ENCODE results near the gene SLC31A2.
"Not testable (repeated sequence)": the region's sequence is repeated elsewhere in the genome, so short reads cannot be mapped to it uniquely, and the experiment has no call there.

Gene SLC31A2, protein sequence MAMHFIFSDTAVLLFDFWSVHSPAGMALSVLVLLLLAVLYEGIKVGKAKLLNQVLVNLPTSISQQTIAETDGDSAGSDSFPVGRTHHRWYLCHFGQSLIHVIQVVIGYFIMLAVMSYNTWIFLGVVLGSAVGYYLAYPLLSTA

DNA sequence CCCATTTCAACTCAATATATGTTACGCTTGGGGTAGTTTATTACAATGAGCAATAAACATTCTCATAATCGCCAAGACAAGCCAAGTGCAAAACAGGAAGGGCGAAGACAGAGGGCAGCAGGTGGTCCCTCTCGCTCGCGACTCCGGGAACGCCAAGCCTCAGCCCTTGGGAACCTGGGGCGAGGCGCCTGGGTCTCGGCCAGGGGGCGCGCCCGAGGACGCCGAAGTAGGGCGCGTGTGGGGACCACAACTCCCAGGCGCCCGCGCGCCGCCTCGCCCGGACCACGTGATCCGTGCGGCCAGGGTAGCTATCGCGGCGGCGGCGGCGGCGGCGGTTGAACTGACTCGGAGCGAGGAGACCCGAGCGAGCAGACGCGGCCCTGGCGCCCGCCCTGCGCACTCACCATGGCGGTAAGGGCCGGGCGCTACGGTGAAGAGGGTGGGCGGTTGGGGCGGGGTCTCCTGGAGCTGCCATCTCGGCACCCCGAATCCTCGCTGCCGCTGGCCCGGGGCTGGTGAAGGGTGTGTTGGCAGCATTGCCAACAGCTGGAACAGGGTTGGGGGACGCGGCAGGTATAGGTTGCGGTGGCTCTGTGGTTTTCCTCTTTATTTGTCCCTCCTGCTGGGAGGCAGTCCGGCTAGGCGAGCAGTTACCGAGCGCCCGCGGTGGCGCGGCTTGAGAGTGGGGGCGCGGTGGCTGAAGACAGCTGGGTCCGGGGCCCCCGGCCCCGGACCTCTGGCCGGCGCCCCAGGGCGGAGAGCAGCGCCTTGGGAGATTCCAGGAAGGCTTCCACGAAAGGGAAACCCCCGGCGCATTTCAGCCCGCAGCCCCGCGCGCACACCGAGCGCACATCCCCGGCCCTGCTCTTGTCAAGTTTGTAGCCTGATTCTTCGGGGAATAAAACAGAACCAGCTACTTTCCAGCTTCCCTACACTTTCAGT is at the start of gene SLC31A2:
SLC31A2 (plus strand) TSS at position 338 of the 942 bp plus-strand sequence; CDS start at position 406, 68 bp downstream.
- TF ChIP-seq, protein P1, sequence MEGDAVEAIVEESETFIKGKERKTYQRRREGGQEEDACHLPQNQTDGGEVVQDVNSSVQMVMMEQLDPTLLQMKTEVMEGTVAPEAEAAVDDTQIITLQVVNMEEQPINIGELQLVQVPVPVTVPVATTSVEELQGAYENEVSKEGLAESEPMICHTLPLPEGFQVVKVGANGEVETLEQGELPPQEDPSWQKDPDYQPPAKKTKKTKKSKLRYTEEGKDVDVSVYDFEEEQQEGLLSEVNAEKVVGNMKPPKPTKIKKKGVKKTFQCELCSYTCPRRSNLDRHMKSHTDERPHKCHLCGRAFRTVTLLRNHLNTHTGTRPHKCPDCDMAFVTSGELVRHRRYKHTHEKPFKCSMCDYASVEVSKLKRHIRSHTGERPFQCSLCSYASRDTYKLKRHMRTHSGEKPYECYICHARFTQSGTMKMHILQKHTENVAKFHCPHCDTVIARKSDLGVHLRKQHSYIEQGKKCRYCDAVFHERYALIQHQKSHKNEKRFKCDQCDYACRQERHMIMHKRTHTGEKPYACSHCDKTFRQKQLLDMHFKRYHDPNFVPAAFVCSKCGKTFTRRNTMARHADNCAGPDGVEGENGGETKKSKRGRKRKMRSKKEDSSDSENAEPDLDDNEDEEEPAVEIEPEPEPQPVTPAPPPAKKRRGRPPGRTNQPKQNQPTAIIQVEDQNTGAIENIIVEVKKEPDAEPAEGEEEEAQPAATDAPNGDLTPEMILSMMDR (IDR thresholded peaks at IDR 0.05; ENCODE audit: low read depth, low read length, missing control alignments), result peak; percentile 26
- H3K4me3 ChIP-seq (replicated peaks; ENCODE audit: low read depth, low read length), result peak within 1 kb of the TSS; percentile 70
- peak; percentile 19 for DNase-seq (ENCODE audit: extremely low read depth, low read depth)

DNA sequence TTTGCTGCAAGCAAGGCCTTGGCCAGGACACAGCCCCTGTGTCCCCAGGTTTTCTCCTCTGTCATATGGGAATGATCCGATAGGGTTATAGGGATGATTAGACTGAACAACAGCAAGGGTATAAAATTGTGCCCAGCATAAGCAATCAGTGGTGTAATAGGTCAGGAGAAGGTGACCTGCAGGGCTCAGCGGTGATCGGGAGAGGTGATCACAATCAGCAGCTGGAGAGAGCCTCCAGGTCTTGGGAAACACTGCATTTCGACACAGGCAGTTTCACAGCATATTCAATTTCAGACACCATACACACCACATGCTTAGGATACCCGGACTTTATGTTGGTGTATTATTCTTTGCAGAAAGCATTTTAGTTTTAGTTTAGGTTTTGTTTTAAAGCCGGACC is 45.5 kb upstream of the SLC31A2 start:
- DNase-seq (ENCODE audit: extremely low read depth, low read depth); H3K4me3 ChIP-seq (replicated peaks; ENCODE audit: low read depth, low read length): not testable (repeated sequence)

DNA sequence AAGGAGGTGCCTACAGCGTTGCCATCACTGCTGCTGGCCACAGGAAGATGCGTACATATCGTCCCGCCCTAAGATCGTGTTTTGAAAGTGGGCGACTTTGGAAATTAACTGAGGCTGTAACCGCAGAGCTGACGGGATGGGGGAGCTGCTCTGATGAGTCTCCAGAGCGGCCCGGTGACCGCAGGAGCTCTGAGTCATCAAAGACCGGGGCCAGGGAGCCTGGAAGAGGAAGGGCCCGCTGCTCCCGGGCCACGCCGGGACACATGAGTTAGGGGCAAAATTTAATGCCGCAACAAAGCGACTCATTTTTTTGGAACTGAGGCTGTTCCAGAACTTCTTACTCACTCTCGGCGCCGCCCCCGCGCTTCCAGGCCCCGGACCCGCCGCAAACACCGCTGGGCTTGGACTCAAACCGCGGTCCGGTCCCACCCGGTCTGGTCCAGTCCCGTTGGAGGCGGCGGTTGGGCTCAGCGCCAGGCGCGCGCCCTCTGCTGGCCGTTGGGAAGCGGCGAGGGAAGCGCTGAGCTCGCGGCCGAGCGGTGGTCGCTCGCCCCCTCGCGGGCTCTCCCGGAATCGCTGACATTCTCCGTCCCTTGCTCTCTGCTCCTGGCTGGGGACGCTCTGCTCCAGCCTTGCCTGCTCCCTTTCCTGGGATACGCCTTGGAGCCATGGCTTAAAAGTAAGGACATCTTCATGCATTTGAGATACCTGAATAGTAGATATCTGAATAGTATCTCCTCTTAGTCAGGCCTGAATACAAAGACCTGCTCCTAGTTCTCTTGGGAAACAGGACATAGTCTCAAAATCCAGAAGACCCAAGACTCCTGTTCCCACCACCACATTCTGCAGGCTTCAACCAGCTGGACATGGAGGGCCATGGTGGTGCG is 39.5 kb upstream of the SLC31A2 start:
- not testable (repeated sequence) for DNase-seq (ENCODE audit: extremely low read depth, low read depth); H3K4me3 ChIP-seq (replicated peaks; ENCODE audit: low read depth, low read length)

DNA sequence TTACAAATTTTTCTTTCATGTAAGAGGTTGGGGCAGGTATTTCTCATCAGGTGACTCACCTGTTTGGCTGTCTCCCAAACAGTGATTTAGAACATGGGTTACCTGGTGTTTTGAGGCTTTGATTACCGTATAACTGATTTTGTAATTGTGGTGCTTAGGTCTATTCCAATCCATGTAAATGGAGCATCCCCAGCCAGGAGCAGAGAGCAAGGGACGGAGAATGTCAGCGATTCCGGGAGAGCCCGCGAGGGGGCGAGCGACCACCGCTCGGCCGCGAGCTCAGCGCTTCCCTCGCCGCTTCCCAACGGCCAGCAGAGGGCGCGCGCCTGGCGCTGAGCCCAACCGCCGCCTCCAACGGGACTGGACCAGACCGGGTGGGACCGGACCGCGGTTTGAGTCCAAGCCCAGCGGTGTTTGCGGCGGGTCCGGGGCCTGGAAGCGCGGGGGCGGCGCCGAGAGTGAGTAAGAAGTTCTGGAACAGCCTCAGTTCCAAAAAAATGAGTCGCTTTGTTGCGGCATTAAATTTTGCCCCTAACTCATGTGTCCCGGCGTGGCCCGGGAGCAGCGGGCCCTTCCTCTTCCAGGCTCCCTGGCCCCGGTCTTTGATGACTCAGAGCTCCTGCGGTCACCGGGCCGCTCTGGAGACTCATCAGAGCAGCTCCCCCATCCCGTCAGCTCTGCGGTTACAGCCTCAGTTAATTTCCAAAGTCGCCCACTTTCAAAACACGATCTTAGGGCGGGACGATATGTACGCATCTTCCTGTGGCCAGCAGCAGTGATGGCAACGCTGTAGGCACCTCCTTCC is 37.9 kb upstream of the SLC31A2 start:
- DNase-seq (ENCODE audit: extremely low read depth, low read depth); H3K4me3 ChIP-seq (replicated peaks; ENCODE audit: low read depth, low read length): not testable (repeated sequence)

DNA sequence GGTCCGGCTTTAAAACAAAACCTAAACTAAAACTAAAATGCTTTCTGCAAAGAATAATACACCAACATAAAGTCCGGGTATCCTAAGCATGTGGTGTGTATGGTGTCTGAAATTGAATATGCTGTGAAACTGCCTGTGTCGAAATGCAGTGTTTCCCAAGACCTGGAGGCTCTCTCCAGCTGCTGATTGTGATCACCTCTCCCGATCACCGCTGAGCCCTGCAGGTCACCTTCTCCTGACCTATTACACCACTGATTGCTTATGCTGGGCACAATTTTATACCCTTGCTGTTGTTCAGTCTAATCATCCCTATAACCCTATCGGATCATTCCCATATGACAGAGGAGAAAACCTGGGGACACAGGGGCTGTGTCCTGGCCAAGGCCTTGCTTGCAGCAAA is 32.0 kb upstream of the SLC31A2 start:
- DNase-seq (ENCODE audit: extremely low read depth, low read depth); H3K4me3 ChIP-seq (replicated peaks; ENCODE audit: low read depth, low read length): not testable (repeated sequence)

DNA sequence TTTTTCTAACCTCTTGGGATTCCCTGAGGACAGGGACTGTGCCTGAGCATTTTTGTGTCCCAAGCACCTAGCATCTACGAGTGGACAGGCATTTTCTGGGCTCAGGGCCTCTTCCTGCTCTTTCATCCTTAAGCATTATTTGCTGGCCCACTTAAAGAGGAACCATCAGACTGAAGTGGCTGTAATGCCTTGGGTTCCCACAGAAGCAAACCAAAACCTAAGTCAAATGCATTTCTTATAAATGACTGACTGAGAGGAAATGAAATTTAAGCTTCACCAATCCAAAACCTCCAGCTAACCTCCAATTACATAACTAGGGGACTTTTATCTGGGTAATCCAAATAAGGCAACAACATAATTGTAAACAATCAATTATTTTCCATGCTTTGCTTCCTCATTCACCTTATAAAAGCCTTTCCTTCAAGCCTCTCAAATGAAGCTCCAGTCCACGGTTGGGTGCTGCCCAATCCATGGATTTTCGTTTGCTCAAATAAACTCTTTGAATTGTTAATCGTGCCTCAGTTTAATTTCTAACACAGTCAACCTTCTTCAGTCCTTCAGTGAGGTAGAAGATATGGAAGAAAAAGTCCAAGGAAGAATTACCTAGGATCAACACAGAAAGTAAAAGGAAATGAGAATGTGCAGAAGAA is 25.3 kb upstream of the SLC31A2 start:
- DNase-seq (ENCODE audit: extremely low read depth, low read depth), result no peak
- no peak overlapping the region for H3K4me3 ChIP-seq (replicated peaks; ENCODE audit: low read depth, low read length)
- TF ChIP-seq, protein P1 (IDR thresholded peaks at IDR 0.05; ENCODE audit: low read depth, low read length, missing control alignments), result no peak

DNA sequence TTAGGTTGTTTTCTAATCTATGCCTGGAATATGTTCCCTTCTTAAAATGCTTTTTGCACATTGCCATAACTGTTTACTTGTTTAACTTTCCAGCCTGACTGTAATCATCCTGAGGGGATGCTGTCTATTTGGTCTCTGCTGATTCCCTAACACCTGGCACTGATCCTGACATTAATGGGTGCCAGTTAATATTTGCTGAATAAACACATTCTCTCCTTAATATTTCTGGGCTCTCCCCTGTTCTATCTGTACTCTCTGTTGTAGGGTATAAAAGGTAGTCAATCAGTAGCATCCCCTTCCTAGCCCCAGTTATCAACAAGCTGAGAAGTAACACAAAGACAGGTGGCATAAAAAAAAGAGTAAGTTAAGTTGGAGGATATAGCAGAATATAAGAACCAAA is 21.3 kb upstream of the SLC31A2 start:
- no peak overlapping the region for H3K4me3 ChIP-seq (replicated peaks; ENCODE audit: low read depth, low read length)
- TF ChIP-seq, protein P1 (IDR thresholded peaks at IDR 0.05; ENCODE audit: low read depth, low read length, missing control alignments), result no peak
- DNase-seq (ENCODE audit: extremely low read depth, low read depth), result no peak

DNA sequence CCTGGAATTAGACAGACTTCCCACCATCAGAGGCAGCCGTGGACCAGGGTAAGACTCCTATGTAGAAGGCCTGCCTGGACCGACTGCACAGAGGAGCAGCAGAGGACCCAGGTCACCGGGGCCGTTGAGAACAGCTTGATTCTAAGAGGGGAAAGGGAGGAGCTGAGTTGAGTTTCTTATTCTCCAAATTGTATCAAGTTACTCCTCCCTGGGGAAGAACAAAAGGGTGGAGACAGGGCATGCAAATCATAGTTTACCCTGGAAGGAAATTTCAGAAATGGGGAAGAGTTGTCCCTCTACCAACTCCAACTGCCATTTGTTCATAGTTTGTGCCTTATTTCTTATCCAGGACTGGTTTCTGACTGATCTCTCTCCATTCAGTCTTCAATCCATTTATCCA is 20.9 kb upstream of the SLC31A2 start:
- TF ChIP-seq, protein P1 (IDR thresholded peaks at IDR 0.05; ENCODE audit: low read depth, low read length, missing control alignments), result no peak
- no peak overlapping the region for H3K4me3 ChIP-seq (replicated peaks; ENCODE audit: low read depth, low read length)
- DNase-seq (ENCODE audit: extremely low read depth, low read depth), result no peak

Measured in HFF-Myc (cell line).